Left renal cortex interstitium (tissue), 4 donors: ENCODE measurements around the gene CALN1. TPM values are rescaled to one million over a fixed set of nuclear protein-coding genes. Genes with fewer than 3 reads are reported as not detected.

Source experiments
- DNase-seq, 4 donors: peaks; one replicate each; pipeline ENCODE4 v3.0.0-alpha.2; 2013; ENCODE audit warnings: low read depth in 4 of 4, low spot score in 2 of 4, missing footprints in 1 of 4
- polyA plus RNA-seq, 4 donors: library from polyadenylated mRNA; unstranded; fragments of 120-200 nt; gene quantifications; one replicate each; pipeline ENCODE4 v1.2.1, GENCODE V29; 2013; ENCODE audit not compliant: insufficient read length in 4 of 4

The CALN1 gene
- polyA plus RNA-seq, 4 donors, result 0.61 to 1.1 (median 0.75) TPM

- no peak for DNase-seq
Measured at GRCh38 chr7:72334698-72335097, 77.4 kb downstream of the CALN1 start.

- no peak for DNase-seq
Measured at GRCh38 chr7:72334066-72334465, 78.1 kb downstream of the CALN1 start.

GRCh38 chr7:72326811-72327210 is 85.3 kb downstream of the CALN1 start:
- DNase-seq, result no peak

- no peak for DNase-seq
Measured at GRCh38 chr7:72326365-72326764, 85.8 kb downstream of the CALN1 start.

- no peak for DNase-seq
Measured at GRCh38 chr7:72325561-72325960, 86.6 kb downstream of the CALN1 start.

- DNase-seq, result no peak
Measured at GRCh38 chr7:72321637-72322036, 90.5 kb downstream of the CALN1 start.

GRCh38 chr7:72321081-72321480 is 91.1 kb downstream of the CALN1 start:
- no peak for DNase-seq

- DNase-seq, result no peak
Measured at GRCh38 chr7:72317341-72317740, 94.8 kb downstream of the CALN1 start.

GRCh38 chr7:72316148-72316547 is 96.0 kb downstream of the CALN1 start:
- DNase-seq, result no peak

- no peak for DNase-seq
Measured at GRCh38 chr7:72313906-72314305, 98.2 kb downstream of the CALN1 start.

- DNase-seq, result no peak
Measured at GRCh38 chr7:72310301-72310700, 101.8 kb downstream of the CALN1 start.

- no peak for DNase-seq
Measured at GRCh38 chr7:72309476-72309875, 102.7 kb downstream of the CALN1 start.

GRCh38 chr7:72308986-72309385 is 103.2 kb downstream of the CALN1 start:
- DNase-seq, result no peak

- no peak for DNase-seq
Measured at GRCh38 chr7:72307566-72307965, 104.6 kb downstream of the CALN1 start.

- no peak for DNase-seq
Measured at GRCh38 chr7:72298912-72299311, 113.2 kb downstream of the CALN1 start.

GRCh38 chr7:72298091-72298490 is 114.0 kb downstream of the CALN1 start:
- DNase-seq, result no peak

GRCh38 chr7:72297636-72298035 is 114.5 kb downstream of the CALN1 start:
- no peak for DNase-seq

- DNase-seq, result no peak
Measured at GRCh38 chr7:72292794-72293193, 119.3 kb downstream of the CALN1 start.

- DNase-seq, result no peak
Measured at GRCh38 chr7:72292118-72292517, 120.0 kb downstream of the CALN1 start.

- no peak for DNase-seq
Measured at GRCh38 chr7:72286519-72286918, 125.6 kb downstream of the CALN1 start.

- no peak for DNase-seq
Measured at GRCh38 chr7:72283309-72283708, 128.8 kb downstream of the CALN1 start.

- DNase-seq, result no peak
Measured at GRCh38 chr7:72281308-72281707, 130.8 kb downstream of the CALN1 start.

- no peak for DNase-seq
Measured at GRCh38 chr7:72279203-72279602, 132.9 kb downstream of the CALN1 start.

- DNase-seq, result no peak
Measured at GRCh38 chr7:72278550-72278949, 133.6 kb downstream of the CALN1 start.
